ENCODE results near the gene ELF5.

Gene ELF5

DNA sequence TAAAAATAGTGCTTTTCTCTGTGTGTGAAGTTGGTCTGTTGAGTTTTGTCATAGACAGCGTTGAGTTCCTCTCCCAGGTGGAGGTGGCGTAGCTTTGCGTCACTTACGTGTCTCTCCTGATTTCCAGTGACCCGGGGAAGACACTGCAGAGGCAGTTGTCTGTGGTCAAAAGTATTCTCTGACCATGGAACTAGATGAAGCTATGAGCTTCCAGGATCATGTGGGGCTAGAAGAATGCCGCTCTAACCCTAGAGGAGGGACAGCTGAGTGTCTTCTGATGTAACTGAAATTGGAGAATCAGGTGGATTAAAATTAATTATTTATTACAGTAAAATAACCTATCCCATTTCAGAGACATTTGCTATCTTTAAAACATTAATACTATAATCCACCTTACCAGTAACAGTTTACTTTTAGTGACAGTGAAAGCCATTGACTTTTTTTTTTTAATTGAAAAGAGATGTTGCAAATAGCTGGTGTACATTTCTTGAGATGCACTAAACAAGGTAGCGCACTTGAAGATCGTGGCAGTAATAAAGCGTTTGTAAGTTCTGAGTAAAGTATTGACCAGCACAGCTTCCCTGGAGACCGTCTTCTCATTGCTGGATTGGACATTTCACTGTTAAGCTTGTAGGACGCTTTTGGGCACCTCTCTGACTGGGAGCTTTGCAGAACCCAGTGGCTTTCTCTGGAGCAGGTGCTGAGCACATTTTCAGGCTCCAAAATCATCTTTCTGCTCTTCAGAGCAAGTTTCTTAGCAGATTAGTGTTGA is 65.2 kb downstream of the ELF5 start:
- no peak for DNase-seq

DNA sequence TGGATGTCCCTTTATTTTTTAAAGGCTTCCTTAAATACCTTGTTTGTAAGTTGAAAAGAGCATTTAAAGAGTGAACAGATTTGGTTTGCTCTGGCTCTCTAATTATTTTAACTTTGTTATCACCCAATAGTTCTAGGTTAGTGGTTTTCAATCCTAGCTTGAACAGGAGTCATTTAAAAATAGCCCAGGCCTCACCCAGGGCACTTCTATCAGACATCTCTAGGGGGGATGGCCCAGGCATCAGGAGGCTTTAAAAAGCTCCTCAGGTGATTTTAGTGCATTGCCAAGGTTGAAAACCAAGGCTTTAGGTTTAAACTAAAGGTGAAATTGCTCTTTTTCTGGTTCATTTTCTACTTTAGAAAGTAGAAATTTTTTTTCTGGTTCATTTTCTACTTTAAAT is 66.5 kb downstream of the ELF5 start:
- DNase-seq: no peak

DNA sequence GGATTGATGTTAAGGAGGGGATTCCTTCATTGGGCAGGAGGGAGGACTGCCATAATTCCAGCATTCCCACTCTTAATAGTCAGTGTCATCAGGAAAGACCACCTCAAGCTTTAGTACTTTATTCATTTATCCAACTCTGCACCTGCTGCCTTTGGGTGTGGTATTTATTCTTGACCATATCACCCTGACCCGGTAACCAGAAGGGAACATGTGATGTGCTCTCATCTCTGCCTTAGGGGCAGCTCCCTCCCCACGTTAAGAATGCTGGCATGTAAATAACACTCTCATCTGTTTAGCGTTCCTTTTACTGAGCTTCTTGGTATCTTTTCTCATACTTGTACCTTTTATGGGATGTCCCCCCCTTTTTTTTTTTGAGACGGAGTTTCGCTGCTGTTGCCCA is 67.2 kb downstream of the ELF5 start:
- DNase-seq: no peak

DNA sequence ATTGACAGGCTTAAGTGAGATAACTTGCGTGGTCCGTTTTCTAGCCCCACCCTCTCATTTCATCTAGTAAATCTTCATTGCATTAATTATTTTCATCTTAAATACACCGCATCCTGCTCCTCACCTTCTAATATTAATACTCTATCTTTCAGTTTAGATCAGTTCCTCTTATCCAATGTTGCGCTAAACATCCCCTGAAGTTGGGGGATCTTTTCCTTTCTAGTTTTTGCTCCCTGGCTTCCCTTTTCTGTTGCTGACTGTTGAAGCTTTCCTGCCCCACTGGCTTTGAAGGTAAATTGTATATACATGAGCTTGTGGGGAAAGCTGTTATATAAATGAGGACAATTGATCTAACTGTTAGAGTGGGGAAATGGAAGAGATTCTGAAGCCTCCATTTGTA is 67.6 kb downstream of the ELF5 start:
- DNase-seq: no peak

DNA sequence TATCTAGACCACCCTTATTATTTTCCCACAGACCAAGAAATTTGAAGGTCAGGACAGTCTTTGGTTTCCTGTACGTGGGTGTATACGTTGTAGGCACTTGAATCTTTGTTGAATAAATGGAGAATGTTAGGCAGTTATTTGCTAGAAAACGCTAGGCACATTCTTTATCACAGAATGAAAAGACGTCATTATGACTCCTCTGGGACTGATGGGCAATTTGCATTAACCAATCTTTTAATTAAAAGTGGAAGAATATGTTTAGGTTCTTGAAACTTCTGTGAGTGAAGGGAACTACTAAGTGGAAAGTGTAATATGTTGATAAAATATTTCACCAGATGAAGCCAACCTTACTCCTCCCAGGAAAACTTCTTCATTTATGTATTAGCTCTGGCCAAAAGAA is 69.2 kb downstream of the ELF5 start:
- no peak for DNase-seq

DNA sequence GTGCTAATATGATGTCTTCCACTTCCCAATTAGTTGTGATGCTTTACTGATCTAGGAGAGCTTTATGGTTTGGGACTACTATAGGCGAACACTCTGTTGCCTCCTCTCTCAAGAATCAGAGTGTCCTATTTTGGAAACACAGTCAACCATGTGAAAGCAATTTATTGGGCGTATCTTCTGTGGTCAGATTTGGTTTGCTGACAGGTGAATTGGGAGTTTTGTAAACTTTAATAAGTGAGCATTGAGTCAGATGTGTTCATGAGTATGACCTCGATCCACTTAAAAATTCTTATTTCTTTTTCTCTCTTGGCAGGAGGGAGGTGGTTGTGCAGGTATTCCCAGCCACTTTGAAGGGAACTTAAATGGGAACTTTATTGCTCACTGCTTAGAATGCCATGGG is 70.5 kb downstream of the ELF5 start:
- no peak for DNase-seq

DNA sequence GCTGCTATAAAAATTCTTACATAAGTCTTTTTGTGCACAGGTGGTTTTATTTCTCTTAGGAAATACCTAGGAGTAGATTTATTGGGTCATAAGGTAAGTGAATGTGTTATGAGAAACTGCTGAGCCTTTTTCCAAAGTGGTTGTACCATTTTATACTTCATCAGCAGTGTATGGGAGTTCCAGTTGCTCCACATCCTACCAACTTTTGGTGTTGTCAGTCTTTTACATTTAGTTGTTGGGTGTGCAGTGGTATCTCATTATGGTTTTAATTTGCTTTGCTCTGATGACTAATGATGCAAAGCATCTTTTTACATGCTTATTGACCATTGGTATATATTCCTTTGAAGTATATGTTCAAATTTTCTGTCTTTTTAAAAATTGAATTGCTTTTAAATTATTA is 71.8 kb downstream of the ELF5 start:
- no peak for DNase-seq

DNA sequence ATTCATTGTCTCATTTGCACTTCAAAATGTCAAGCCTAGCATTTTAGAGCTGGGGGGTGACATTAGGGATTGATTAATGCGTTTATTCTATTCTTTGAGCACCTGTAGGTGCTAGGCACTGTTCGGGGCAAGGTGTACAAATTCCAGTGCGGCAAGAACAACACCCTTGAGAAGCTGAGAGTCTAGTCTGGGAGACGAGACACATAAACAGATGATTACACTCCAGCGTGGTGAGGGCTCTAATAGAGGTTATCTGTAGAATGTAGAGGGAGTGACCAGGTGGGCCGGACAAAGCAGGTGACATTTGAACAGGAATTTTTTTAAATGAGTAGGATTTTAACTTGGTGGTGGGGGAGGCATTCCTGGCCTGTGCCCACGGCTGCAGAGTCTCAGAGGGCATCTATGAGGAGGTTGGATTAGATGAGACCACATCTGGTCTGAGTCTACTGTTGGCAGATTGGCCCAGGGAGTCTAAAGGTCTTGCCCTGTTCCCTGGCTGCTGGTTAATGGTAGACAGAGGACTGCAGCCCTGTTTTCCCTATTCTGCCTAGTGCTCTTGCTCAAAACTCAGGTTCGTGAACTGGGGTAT is 73.9 kb downstream of the ELF5 start:
- no peak for DNase-seq

DNA sequence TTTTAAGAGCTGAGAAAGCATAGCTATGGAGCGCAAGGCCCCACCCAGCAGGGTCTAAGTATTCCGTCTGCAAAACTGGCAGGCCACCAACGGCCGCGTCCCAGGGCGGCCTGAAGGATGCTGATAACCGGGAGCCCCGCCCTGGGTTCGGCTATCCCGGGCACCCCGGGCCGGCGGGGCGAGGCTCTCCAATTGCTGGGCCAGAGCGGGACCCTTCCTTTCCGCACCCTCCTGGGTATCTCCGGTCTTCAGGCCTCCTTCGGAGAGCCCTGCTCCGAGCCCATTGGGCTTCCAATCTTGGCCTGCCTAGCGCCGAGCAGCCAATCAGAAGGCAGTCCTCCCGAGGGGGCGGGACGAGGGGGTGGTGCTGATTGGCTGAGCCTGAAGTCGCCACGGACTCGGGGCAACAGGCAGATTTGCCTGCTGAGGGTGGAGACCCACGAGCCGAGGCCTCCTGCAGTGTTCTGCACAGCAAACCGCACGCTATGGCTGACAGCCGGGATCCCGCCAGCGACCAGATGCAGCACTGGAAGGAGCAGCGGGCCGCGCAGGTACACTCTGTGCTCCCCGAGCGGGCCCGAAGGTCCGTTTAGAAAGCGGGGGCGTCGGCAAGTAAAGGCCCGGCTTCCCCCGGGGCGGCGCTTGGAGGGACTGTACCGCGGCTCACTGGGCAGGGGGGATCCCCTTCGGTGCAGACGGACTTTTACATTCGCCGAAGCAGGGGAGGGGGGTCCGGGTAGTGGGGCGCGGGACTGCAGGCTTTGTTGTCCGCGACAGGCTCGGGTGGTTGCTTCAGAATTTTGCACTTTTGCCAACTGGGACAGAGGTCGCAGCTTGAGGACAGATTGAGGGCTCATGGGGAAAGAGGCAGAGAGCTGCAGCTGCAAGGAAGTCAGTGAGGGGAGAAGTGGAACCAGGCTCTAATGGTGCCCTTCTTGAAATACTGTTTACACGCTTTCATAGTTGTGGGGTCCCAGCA is 74.8 kb downstream of the ELF5 start, which contains the start of gene CAT:
Gene CAT, plus strand, starts transcription at position 406 of the 979 bp plus-strand sequence. Its CDS starts 80 bp downstream, at position 486.
- peak; percentile 99 for DNase-seq

DNA sequence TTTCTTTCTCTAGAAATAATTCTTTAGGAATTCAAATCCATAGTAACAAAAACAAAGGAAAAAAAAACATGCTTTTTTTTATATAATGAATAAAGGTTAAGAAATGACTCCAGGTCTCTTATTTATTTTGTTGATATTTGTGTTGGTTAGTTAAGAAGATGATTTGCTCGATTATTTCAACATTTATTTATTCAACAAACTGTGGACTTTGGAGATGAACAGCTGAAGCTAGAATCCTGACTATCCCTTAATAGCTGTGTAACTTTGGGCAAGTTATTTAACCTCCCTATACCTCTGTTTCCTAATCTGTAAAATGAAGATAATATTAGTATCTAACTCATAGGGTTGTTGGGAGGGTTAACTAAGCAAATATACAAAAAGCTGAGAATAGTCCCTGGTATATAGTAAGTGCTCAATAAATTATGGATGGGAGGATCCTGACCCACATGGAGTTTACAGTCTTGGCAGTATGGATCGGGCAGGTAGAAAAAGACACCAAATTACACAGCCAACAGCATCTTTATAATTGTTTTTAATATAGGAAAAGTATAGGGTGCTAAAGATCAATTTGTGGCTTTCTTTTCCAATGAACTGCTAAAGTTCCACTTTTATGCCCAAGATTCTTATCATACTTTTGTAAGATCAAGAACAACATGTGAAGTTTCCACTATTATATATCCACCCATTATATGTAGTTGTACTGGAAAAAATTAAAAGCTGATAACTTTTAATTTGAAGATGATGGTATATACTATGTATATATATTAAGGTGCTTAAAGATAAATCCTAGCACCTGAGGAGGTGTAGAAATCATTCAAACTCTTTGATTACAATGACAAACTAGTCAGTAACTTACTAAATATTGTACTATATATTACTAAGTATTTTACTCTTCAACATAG is 76.1 kb downstream of the ELF5 start:
- DNase-seq: no peak

DNA sequence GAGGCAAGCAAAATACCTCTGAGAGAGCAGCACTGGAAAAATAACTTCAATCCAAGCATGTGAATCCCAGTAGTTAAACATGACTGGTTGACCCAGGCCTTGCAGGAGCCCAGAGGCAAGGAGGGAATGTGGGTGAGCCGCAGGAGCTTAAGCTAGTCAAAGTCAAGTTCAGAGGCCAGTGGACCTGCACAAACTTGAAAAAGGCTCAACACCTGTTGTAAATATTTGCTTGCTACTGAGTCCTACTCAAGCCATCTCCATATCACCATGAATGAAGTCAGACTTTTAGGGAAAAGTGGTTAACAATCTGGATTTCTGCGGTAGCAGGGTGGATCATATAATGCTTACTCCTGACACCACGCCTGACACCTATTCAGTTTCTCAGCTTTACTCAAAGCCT is 79.7 kb downstream of the ELF5 start:
- DNase-seq: no peak

DNA sequence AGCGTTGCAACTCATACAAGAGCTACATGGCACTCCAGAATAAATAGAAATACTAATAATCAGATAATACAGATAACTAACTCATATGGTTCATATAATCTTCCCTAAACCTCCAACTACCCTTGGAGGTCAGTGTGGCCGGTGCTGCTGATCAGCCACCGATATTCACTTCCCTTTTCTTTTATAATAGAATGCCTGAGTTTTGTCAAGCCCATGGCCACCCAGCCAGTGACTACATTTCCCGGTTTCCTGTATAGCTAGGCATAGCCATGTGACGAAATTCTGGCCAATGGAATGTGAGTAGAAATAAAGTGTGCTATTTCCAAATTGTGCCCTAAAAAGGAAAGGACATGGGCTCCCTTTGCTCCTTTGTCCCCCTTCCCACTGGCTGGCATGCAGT is 80.8 kb downstream of the ELF5 start:
- no peak for DNase-seq

DNA sequence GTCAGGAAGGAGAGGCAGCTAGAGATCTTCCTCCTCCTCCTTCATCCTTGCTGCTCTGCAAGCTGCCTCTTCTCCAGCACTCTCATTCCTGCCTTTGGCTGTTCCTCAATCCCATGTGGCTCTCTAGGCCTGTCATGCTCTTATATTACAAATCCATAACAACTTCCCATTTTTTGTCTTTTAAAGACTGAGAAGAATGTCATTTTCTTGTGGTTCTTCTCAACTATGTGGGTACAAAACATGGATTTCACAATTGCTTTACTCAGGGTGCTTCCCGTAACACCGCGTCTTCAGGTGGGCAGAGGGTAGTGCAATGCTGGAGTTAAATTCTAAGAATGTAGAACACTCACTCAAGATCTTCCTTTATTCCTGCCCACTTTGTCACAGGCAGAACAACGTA is 81.6 kb downstream of the ELF5 start:
- DNase-seq: no peak

Measured in right hindlimb (tissue), 1 donor.